ENCODE results near the gene VANGL1.

DNA sequence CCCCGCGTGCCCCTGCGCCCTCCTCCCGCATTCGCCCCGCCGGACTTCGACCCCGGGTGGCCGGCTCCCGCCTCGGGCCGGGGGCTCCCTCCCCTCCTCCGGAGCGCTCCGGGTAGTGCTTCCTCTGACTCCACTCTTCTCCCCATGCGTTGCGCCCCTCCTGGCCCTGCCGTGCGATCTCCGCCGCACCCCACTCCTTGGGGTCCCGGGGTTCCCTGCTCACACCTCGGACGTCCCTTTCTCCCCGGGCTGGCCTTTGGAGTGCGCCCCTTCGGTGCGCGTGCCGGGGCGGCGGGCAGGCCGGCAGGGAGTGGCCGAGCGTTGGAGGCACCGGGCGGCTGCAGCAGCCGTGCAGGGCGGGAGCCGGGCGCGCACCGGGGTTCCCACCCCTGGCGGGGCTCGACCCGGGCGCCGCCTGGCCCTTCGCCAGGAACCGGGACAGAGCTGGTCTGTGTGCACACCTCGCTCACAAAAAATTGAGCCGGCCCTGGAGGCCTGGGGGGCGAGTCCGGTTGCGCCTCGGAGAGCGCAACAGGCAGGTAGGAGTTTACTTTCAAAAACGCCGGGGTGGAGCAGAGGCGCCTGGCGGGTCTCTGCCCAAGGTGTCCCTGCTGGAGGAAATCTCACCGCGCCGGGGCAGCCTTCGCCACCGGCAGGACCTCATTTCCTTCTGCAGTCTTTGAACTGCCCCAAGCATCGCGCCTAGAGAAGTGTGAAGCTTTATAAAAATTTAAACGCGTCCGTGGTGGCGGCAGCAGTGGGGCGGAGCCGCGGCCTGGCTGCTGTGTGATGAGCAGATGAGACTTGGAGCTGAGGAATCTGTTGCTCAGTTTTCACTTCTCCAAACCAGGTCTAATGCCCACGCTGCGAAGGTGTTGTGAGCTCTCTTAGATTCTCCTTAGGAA, 650 bp downstream of the VANGL1 start:
- TF ChIP-seq, protein P1, sequence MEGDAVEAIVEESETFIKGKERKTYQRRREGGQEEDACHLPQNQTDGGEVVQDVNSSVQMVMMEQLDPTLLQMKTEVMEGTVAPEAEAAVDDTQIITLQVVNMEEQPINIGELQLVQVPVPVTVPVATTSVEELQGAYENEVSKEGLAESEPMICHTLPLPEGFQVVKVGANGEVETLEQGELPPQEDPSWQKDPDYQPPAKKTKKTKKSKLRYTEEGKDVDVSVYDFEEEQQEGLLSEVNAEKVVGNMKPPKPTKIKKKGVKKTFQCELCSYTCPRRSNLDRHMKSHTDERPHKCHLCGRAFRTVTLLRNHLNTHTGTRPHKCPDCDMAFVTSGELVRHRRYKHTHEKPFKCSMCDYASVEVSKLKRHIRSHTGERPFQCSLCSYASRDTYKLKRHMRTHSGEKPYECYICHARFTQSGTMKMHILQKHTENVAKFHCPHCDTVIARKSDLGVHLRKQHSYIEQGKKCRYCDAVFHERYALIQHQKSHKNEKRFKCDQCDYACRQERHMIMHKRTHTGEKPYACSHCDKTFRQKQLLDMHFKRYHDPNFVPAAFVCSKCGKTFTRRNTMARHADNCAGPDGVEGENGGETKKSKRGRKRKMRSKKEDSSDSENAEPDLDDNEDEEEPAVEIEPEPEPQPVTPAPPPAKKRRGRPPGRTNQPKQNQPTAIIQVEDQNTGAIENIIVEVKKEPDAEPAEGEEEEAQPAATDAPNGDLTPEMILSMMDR (IDR thresholded peaks at IDR 0.05; ENCODE audit: low read length) = no peak
- TF ChIP-seq EZH2phosphoT487 (IDR thresholded peaks at IDR 0.05; ENCODE audit: low read length) = no peak
